HG03439 (cell line): Measurements from ENCODE around the gene BRD3.
A peak's percentile ranks its signal among the peaks of the same experiment; 100 is the strongest.
"Not testable (repeated sequence)": the region's sequence is repeated elsewhere in the genome, so short reads cannot be mapped to it uniquely, and the experiment has no call there.

Source experiments
- ATAC-seq: cut with Tn5 transposase; IDR thresholded peaks from one replicate; pipeline ENCODE4 v1.9.1; 2021; ENCODE audit warnings: mild to moderate bottlenecking, moderate library complexity; ENCODE audit not compliant: unreplicated experiment

The BRD3 gene

DNA sequence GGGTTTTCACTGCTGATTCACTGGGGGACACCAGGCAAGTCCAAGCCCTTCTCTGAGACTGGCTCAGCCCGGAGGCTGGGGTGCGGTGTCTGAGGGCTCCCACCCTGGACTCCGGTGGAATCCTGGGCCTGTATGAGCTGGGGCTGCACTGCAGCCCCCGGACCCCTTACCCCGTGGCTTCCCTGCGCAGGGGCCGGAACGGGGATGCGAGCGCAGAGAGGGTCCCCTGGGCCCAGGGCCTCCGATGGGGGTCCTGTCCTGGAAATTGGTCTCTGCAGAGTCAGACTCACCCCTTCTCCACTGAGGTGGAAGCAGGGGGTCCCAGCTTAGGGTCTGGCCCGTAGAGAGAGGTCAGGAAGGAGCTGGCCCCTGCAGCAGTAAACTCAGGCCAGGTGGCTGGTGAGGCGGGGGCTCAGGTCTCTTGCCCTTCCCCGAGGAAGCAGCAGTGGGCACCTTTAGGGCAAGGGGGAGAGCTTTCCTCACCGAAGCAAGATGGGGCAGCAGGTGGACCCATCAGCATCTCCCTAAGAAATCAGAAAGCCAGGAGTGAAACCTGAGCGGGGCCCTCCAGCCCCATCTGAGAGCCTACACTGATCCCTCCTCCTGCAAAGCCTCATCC, 74.1 kb downstream of the BRD3 start:
- no peak for ATAC-seq

DNA sequence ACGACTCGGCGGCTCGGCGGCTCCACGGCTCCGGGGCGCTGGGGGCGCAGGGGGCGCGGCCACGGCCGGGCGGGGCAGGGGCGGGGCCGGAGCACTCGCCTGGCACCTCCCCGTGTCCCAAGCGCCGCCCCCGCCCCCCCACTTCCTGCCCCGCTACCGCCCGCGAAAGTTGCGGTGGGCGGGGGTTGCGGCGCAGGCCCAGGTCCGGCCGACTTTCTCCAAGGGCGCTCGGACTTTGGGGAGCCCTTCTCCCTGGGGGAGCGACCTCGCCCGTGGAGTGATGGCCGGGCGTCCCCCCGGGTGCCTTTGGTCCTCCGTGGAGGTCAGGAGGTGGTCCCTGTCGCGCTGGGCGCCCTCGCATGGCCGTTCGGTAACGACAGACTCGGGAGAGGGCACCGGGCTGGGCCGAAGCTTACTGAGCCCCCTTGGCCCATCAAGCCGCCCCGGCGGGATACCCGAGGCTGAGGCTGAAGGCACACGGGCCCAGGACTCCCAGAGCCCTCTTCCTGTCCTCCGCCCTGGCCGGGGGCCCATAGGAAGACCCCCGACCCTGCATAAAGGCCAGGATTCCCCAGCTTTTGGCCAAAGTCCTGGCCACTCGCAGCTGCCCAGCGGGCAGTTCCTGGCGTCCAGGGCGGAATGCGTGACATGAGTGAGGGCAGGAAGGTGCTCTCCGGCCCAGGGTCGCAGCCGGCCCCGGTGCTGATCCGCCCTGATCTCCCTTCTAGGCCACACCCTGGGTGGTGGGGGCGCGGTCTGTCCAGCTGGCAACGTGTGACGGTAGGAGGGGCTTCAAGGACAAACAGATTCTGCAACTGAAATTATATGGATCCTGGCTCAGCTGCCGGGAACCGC, 74.8 kb downstream of the BRD3 start:
- peak; percentile 44 for ATAC-seq

DNA sequence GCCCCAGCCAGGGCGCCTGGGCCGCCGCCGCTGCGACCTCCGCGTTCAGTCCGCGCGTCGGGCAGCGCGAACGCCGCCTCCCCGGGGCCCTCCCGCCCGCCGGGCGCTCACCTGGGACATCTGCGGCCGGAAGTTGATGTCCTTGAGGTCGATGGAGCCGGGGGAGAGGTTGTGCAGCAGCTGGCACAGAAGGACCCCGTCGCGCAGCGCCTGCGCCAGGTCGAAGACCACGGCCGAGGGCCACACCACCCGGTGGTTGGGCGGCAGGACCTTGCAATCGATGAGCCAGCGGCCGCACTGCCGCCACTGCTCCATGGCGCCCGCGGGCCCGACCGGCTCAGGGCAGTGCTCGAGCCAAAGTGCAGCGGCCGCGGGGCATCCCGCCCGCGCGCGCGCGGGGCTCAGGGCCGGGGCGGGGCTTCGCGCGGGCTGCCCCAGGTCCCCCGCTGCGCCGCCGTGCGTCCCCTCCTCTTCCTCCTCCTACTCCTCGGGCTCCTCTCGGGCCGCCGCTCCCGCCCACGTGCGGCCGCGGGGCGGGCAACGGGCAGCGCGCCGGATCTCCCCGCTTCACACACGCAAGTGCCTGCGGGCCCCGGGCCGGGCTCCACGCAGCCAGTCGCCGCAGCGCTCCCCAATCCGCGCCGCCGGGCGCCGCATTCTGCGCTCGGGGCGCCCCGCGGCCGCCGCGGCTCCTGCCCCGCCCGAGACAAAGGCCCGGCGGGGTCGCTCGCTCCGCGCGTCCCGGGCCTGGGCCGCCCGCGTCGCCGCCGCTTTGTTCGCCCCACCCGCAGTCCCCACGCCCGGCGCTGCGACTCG, 75.7 kb downstream of the BRD3 start, which contains the start of gene VAV2:
Gene VAV2 (minus strand): TSS at position 361 of the 816 bp plus-strand sequence. CDS start 46 bp downstream, at position 315.
- ATAC-seq = peak; percentile 33

DNA sequence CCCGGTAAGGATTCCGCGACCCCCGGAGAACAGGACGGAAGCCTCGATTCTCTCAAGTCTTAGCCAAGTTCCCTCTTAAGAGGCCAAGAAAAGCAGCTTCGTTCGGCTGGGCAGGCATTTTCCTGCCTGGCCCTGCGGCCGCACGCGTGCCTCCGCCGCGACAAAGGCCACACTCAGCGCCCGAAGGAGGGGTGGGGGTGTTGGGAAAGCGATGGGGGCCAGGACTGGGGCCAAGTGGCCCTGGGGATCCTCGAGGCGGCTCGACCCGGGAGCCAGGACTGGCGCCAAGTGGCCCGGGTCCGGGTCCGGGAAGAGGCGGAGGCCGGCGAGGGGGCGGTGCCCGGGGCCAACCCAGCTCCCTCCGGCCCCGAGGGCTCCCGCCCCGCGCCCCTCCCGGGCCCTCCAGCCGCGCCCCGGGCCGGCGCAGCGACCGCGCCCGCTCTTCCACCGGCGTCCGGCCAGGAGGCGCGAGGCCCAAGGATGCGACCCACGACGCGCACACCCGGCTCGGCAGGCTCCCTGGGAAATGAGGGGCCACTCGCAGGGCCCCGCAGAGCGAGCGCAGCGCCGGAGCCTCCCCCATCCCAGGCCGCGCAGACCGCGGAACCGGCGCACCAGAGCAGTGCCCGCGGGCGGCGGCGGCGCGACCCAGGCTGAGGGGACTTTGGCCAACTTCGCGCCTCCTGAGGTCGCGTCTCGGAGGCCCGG, 76.5 kb downstream of the BRD3 start:
- ATAC-seq = peak; percentile 10

GRCh38 chr9:133990366-133991213, 77.2 kb downstream of the BRD3 start:
- ATAC-seq = no peak

DNA sequence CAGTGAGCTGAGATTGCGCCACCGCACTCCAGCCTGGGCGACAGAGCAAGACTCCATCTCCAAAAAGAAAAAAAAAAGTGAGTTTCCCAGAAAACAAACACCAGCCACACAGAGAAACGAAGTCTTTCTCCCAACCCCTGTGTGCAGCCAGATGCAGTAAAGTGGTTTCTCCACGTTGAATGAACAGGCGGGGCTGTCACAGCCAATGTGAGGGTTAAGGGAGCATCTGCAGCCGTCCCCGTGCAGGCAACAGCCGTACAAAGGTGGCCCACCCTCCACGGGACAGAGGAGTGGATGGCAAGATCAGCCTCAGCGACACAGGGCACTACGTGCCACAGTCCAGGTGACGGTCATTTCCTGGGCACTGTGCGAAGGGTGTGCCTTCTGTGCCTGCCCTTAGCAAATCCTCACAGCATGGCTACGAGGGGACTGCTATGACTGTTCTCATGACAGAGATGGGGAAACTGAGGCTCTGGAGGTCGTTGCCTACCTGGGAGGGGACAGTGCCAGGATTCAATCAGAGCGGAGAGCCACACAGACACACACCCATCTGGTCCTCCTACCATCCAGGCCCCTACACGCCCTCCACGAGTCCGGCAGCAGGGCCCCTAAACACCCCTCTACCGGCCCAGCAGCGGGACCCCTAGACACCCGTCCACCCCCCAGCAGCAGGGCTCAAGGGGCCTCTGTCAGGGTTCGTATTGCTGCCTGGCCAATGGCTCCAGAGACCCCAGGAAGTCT, 78.0 kb downstream of the BRD3 start:
- ATAC-seq = no peak

- ATAC-seq = not testable (repeated sequence)
These were observed 79.1 kb downstream of the BRD3 start for GRCh38 chr9:133988771-133989170.

DNA sequence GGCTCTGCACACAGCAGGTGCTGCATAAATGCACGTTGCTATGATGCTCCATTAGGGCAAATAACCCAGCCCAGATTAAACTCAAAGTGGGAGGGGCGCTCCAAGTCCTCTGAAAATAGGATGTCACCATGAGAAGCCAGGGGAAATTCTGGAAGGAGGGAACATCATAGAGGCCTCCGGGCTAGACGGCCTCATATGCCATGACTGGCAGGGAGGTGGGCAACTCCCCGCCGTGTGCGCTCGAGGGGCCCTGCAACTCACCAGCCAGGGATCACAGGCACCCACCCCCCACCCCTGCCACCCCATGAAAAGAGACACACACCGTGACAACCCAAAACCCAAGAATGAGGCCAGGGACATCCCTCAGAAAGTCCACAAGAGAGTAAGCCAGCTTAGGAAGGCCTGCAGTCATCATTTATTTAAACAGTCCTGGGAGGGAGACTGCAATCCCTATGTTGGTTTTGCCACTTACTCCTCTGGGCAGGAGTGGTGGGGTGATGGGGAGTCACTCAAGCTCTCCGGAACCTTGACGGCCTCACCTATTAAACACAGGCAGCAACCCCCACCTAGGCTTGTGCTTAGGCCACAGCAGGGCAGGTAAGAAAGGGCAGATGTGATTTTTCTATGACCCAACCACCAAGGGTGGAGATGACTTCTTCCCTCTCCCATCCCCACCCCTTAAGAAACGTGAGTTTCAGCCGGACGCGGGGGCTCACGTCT, 79.7 kb downstream of the BRD3 start:
- ATAC-seq = no peak

- no peak for ATAC-seq
These were observed 80.4 kb downstream of the BRD3 start for GRCh38 chr9:133987446-133987788.

DNA sequence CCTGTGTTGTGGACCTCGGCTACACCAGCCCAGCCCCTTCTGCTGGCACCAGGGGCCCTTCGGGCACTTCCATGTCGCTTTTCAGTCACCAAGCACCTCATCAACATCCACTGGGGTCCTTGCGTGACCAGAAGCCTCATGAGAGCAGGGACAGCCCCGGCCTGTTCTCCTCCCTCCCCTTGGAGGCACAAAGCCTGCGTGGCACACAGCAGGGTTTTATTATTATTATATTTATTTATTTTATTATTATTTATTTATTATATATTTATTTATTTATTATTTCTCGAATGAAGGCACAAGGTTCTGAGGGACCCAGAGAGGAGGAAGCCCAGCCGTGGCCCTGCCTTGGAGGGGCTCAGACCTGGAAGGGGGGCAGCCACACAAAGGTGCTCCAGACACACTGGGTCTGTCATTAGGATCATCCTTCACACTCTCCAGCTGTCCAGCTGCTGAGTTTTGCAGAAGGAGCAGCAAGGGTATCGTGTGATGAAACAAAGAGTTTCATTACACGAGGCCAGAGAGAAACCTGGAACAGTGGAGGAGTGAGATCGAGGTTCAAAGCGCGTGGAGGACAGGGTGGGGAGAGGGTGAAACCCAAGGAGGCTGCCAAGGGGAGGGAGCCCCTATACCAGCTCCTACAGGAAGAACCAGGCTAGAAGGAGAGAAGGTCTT, 80.9 kb downstream of the BRD3 start:
- ATAC-seq = no peak

DNA sequence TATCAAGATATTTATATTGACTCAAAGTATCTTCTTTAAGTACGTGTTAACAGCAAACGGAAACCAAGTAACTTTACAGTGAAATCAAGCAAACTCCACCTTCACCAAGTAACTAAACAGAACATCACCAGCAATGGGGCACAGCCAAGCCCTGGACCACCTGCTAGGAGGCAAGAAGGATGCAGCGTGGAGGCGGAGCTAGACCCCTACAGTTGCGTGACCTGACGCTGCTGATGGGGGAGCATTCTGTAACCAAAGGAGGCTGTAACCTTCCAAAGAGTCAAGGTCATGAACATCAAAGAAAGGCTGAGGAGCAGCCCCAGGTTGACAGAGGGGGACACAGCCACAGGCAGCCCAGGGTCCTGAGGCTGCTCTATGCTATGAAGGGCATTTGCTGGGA, 81.8 kb downstream of the BRD3 start:
- ATAC-seq = no peak

GRCh38 chr9:133982971-133983720, 84.7 kb downstream of the BRD3 start:
- no peak for ATAC-seq

DNA sequence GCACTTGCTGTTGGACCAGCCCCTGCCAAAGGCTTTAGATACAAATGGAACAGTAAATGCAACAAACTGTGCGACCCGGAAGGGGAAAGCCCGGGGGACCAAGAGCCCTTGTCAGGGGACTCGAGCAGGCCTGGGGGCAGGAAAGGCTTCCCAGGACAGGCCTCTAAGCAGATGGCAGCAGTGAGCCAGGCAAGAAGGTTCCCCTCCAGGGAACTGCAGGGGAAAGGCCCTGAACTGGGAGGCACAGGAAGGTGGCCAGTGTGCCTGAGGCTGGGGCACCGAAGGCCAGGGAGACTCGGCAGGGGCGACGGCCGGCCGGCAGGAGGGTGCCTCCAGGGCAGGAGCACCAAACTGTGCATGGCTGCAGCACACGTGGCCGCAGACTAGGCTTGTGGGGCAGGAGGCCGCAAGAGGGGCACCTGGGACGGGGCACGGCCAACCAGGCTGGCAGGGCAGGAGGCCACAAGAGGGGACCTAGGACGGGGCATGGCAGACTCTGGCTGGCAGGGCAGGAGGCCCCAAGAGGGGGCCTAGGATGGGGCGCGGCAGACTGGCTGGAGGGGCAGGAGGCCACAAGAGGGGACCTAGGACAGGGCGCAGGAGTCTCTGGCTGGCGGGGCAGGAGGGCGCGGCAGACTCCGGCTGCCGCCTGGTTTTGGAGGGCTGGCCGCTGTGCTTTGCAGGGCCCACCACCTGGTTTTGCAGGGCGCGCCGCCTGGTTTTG, 85.7 kb downstream of the BRD3 start:
- ATAC-seq = no peak

DNA sequence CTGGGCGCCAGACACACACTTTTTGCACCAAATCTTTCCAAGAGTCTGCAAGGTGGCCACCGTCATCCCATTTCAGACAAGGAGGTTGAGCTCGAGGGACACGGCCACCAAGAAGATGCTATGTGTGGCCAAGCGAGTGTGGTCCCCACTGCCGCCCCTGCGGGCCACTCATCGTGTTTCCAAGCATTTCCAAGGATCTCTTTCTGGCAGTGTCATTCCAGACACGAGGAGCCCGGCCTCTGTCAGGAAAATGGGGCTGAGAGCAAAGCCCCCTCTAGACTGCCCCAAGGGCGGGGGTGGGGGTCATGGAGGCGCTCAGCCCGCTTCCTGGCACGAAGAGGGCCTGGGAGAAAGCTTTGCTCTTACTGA, 86.3 kb downstream of the BRD3 start:
- no peak for ATAC-seq

GRCh38 chr9:133980864-133981588, 86.8 kb downstream of the BRD3 start:
- no peak for ATAC-seq
